B cell (primary cell): ENCODE results near the gene PIK3AP1.

Experiments
- EZH2 ChIP-seq: IDR thresholded peaks from 2 replicates; pipeline ENCODE4 v1.6.1; 2012; ENCODE audit warnings: borderline replicate concordance, low read depth, mild to moderate bottlenecking, moderate library complexity, low read length; ENCODE audit not compliant: insufficient read depth, poor library complexity, severe bottlenecking
- TF ChIP-seq, protein P1 (sequence below): fragments of 200-600 bp; IDR thresholded peaks from one replicate; pipeline ENCODE4 v1.8.0; 2022; ENCODE audit warnings: antibody characterized with exemption, mild to moderate bottlenecking

DNA sequence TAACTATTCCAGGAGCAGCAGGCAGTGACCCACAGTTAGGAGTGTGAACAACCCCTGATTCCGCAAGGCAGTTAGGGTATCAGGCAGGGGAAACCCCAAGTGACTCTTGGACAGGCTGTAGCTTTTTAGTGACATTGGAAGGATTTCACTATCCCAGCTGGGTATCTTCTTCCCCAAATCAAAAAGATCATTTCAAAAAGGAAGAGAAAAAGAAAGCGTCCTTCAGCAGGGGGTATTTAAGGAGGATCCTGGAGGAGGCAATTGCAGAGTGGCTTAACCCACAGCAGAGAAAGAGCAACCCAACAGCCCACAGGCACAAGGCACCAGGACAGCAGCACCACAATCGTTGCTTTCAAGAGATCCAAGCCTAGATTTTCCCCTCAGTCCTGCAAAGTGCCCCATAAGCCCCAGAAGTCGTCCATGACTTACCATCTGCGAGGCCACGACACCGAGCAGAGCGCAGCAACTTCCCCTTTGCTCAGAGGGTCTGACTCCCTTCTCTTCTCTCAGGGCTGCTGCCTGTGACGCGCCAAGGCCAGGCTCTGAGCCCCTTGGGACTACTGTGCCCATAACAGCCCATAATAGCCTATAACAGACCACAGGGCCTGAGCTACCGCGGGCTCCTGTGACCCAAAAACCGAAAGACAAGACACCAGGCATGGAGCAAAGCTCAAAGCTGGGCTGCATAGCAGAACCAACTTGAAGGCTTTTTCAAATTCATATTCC is 19.8 kb downstream of the PIK3AP1 start:
- TF ChIP-seq, protein P1, sequence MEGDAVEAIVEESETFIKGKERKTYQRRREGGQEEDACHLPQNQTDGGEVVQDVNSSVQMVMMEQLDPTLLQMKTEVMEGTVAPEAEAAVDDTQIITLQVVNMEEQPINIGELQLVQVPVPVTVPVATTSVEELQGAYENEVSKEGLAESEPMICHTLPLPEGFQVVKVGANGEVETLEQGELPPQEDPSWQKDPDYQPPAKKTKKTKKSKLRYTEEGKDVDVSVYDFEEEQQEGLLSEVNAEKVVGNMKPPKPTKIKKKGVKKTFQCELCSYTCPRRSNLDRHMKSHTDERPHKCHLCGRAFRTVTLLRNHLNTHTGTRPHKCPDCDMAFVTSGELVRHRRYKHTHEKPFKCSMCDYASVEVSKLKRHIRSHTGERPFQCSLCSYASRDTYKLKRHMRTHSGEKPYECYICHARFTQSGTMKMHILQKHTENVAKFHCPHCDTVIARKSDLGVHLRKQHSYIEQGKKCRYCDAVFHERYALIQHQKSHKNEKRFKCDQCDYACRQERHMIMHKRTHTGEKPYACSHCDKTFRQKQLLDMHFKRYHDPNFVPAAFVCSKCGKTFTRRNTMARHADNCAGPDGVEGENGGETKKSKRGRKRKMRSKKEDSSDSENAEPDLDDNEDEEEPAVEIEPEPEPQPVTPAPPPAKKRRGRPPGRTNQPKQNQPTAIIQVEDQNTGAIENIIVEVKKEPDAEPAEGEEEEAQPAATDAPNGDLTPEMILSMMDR = no peak
- no peak for TF ChIP-seq EZH2
